HepG2 (cell line): ENCODE data around the gene SMAD3. TPM values are rescaled to one million over a fixed set of nuclear protein-coding genes. Genes with fewer than 3 reads are reported as not detected.
A peak's percentile ranks its signal among the peaks of the same experiment; 100 is the strongest.

ENCODE experiments used
- ATAC-seq: fragments of 200-7000 bp; cut with Tn5 transposase; 3 replicates; pipeline ENCODE4 v1.9.1; 2020; ENCODE audit warnings: mild to moderate bottlenecking, moderate library complexity
- BruUV-seq: library from RNA; stranded (reverse); fragments of 400-500 nt; replicated peaks from 2 replicates; lab custom pipeline; 2021; lab: Mats Ljungman, UMichigan
- CTCF ChIA-PET: fragments of 300-600 bp; formaldehyde crosslinking; extraction: SDS; loops from one replicate; lab custom pipeline; 2021; ENCODE audit warnings: low total read pairs, inconsistent platforms, low intra/inter-chr PET ratio; lab: Yijun Ruan, JAX
- POLR2A ChIA-PET: fragments of 350-600 bp; sonication (Branson Sonifier 250); formaldehyde crosslinking; loops from one replicate; lab custom pipeline; 2020; ENCODE audit warnings: antibody characterized with exemption, inconsistent platforms; lab: Yijun Ruan, JAX
- DNase-seq: peaks from one replicate; pipeline ENCODE4 v3.0.0-alpha.2; 2015; ENCODE audit warnings: low spot score
- FAIRE-seq: peaks from 3 replicates; lab custom pipeline; 2011; peaks lifted over from hg19 to GRCh38; lab: Jason Lieb, UNC
- H2AFZ ChIP-seq: one replicate; pipeline ENCODE4 v1.6.1; 2011; ENCODE audit warnings: low read length, inconsistent platforms
- H3K27ac ChIP-seq: fragments of 300-600 bp; 3 replicates; pipeline ENCODE4 v1.8.0; 2011; ENCODE audit warnings: mixed run types, mild to moderate bottlenecking, mixed read lengths, low read length, inconsistent platforms; ENCODE audit not compliant: insufficient read depth; ENCODE audit errors: extremely low read length
- H3K27me3 ChIP-seq, 2 experiments: fragments of 200-600 bp in 1 of 2; 2 replicates in 1 of 2; 3 replicates in 1 of 2; pipeline versions ENCODE4 v1.6.0 to v1.8.0; 2011; ENCODE audit warnings: low read length in 2 of 2, mild to moderate bottlenecking in 2 of 2, moderate library complexity in 2 of 2, inconsistent platforms in 1 of 2; ENCODE audit not compliant: insufficient read depth in 2 of 2, control insufficient read depth in 1 of 2
- H3K36me3 ChIP-seq, 2 experiments: fragments of 200-600 bp in 1 of 2; replicated peaks in 1 of 2; 2 replicates in 1 of 2; 3 replicates in 1 of 2; pipeline versions ENCODE4 v1.5.1 to v1.8.0; 2011; ENCODE audit warnings: low read length in 2 of 2, inconsistent platforms in 1 of 2; ENCODE audit not compliant: insufficient read depth in 2 of 2, control insufficient read depth in 1 of 2
- H3K4me1 ChIP-seq: 2 replicates; pipeline ENCODE4 v1.5.1; 2012; ENCODE audit warnings: low read length, inconsistent platforms; ENCODE audit not compliant: insufficient read depth
- H3K4me2 ChIP-seq: 2 replicates; pipeline ENCODE4 v1.6.0; 2011; ENCODE audit warnings: low read depth, low read length, inconsistent platforms
- H3K4me3 ChIP-seq, 3 experiments: fragments of 200-600 bp in 1 of 3; sonication (generic), shearing (Covaris generic) in 1 of 3; replicated peaks in 1 of 3; 2 replicates each; pipeline ENCODE4 v1.5.1; 2011 to 2016; ENCODE audit warnings: low read length in 3 of 3, inconsistent platforms in 2 of 3, low read depth in 2 of 3, mild to moderate bottlenecking in 2 of 3, control low read depth in 1 of 3, mixed read lengths in 1 of 3; ENCODE audit not compliant: insufficient read depth in 1 of 3
- H3K79me2 ChIP-seq: one replicate; pipeline ENCODE4 v1.6.1; 2011; ENCODE audit warnings: low read length, inconsistent platforms; ENCODE audit not compliant: insufficient read depth
- H3K9ac ChIP-seq: 2 replicates; pipeline ENCODE4 v1.6.0; 2011; ENCODE audit warnings: mild to moderate bottlenecking, low read depth, low read length, inconsistent platforms; ENCODE audit not compliant: insufficient read depth
- H3K9me3 ChIP-seq: 2 replicates; pipeline ENCODE4 v1.5.1; 2012; ENCODE audit warnings: mild to moderate bottlenecking, low read length
- H4K20me1 ChIP-seq: 2 replicates; pipeline ENCODE4 v1.6.0; 2011; ENCODE audit warnings: inconsistent platforms, mild to moderate bottlenecking, low read length, moderate library complexity; ENCODE audit not compliant: insufficient read depth
- BHLHE40 ChIP-seq: IDR thresholded peaks from 2 replicates; pipeline ENCODE4 v1.6.1; 2011; ENCODE audit warnings: low read length, improper control_type of control experiment
- HNRNPH1 ChIP-seq: fragments of 200-400 bp; formaldehyde crosslinking; optimal IDR thresholded peaks from 2 replicates; pipeline ENCODE3; 2017; ENCODE audit warnings: mild to moderate bottlenecking, low read depth, low read length
- SOX13 ChIP-seq, 3 experiments: fragments of 450-650 bp in 1 of 3; sonication (generic) in 1 of 3; formaldehyde crosslinking in 1 of 3; IDR thresholded peaks in 2 of 3; conservative IDR thresholded peaks in 1 of 3; 2 replicates each; pipeline versions ENCODE4 v1.5.0 to v1.6.1; 2016 to 2020; ENCODE audit warnings: antibody characterized with exemption in 1 of 3, mild to moderate bottlenecking in 1 of 3, missing compliant biosample characterization in 1 of 3, missing genetic modification reagents in 1 of 3, moderate library complexity in 1 of 3
- TGIF2 ChIP-seq: IDR thresholded peaks from 2 replicates; pipeline ENCODE4 v1.6.1; 2016; ENCODE audit warnings: control low read depth, missing compliant biosample characterization
- ZFP91 ChIP-seq: sonication (generic); formaldehyde crosslinking; IDR thresholded peaks from 2 replicates; pipeline ENCODE4 v1.9.0; 2022; ENCODE audit warnings: missing genetic modification reagents, mild to moderate bottlenecking, borderline replicate concordance
- ZNF121 ChIP-seq: sonication (generic); formaldehyde crosslinking; IDR thresholded peaks from 2 replicates; pipeline ENCODE4 v1.5.0; 2020; ENCODE audit warnings: mild to moderate bottlenecking, missing genetic modification reagents
- ZNF317 ChIP-seq: sonication (generic); formaldehyde crosslinking; IDR thresholded peaks from 2 replicates; pipeline ENCODE4 v1.5.0; 2020; ENCODE audit warnings: mild to moderate bottlenecking, missing genetic modification reagents
- ZNF382 ChIP-seq: sonication (generic); formaldehyde crosslinking; IDR thresholded peaks from 2 replicates; pipeline ENCODE4 v1.5.0; 2020; ENCODE audit warnings: missing genetic modification reagents, mild to moderate bottlenecking, borderline replicate concordance
- WGBS: methylation state at CpG from one replicate; pipeline ENCODE4 v1.1.6; 2017; ENCODE audit warnings: low lambda C conversion rate; 5-methylcytosine and 5-hydroxymethylcytosine counted together
- in situ Hi-C: cut with HindIII; loops from 2 replicates; pipeline ENCODE4 v1.10.0; 2017; ENCODE audit warnings: low pct_unique_long_range_greater_than_20kb; ENCODE audit not compliant: extremely low pct_ligation_motif_present
- intact Hi-C: fragments of 100-400 bp; cut with micrococcal nuclease; formaldehyde crosslinking; loops from one replicate; pipeline ENCODE4 v1.10.0; 2022; ENCODE audit not compliant: unreplicated experiment
- polyA plus RNA-seq, 8 experiments: library from polyadenylated mRNA; depleted of rRNA in 3 of 8; stranded (reverse) in 7 of 8; unstranded in 1 of 8; fragments of >200 nt; fragmentation: Illumina TruSeq in 4 of 8; extraction: Trizol in 4 of 8; gene quantifications; 2 replicates each; pipeline versions ENCODE4 v1.2.1 to v1.2.3, GENCODE V29; 2011 to 2016; ENCODE audit warnings: low read depth in 4 of 8, missing spikeins in 1 of 8, mixed read lengths in 1 of 8; ENCODE audit not compliant: insufficient read depth in 1 of 8
- total RNA-seq, 5 experiments: library from RNA; depleted of rRNA; stranded (reverse); fragments of >200 nt; fragmentation: Illumina TruSeq; extraction: Trizol; gene quantifications; 2 replicates each; pipeline ENCODE4 v1.2.3, GENCODE V29; 2016; ENCODE audit warnings: low read depth in 1 of 5
- TF ChIP-seq, protein P1 (sequence below): sonication (generic); formaldehyde crosslinking; IDR thresholded peaks from 2 replicates; pipeline ENCODE4 v1.8.1; 2023; ENCODE audit warnings: mild to moderate bottlenecking, missing genetic modification reagents, borderline replicate concordance

Gene SMAD3
- total and polyA plus RNA-seq, 2 of the 13 experiments (the other 11 are each of a cell fraction or from before 2014, with no cell fraction given) = 8.6 to 56.3 TPM

GRCh38 chr15:67147396-67147949 is 82.1 kb downstream of the SMAD3 start:
- Histone ChIP-seq H3K4me2 (peak overlapping the region; percentile 88), H3K79me2 (peaks cover 63% of the 10 kb centered on the region), H2AFZ (no peak overlapping the region), H3K4me3 (peak overlapping the region in 1 of 3 experiments; percentile 44; a peak in 2 of 6 replicates), H3K9me3 (no peaks in the 10 kb centered on the region), H4K20me1 (peaks cover 55% of the 10 kb centered on the region), H3K9ac (peak overlapping the region; percentile 47), H3K27me3 (no peaks in the 10 kb centered on the region), H3K4me1 (peaks cover 83% of the 10 kb centered on the region), H3K27ac (peak overlapping the region; percentile 76), H3K36me3 (peaks cover 0 to under 1% of the 10 kb centered on the region in 2 experiments; a peak in 2 of 5 replicates)
- in situ Hi-C loops (no loop called here), intact Hi-C loops (loop anchor here (2.0 to 5.0 kb wide), 2 partner anchors 43 to 85 kb away; no protein-coding TSS in a partner anchor)
- ATAC-seq (no peak), FAIRE-seq (peak; percentile 39), DNase-seq (no peak)
- BruUV-seq = no TSS peak
- WGBS = 33% methylated on average over 6 of the region's 7 CpGs
- ChIA-PET CTCF (no interaction called here), POLR2A (interaction anchor here (0.9 to 3.8 kb wide), 11 partner anchors 12 to 97 kb away, joined by 3 to 37 read pairs (median 9); partner anchors contain the start of gene SMAD3)
- TF ChIP-seq ZNF121 (CRISPR knock-in tag) = 0 out of 2 replicates have a peak, but pooled peaks have one; percentile 0
- TF ChIP-seq HNRNPH1 = no peak
- no peak for TF ChIP-seq SOX13 (IDR thresholded peaks at IDR 0.05)
- no peak for TF ChIP-seq SOX13 (CRISPR knock-in tag; conservative IDR thresholded peaks at IDR 0.05 in 1 of 2, IDR thresholded peaks at IDR 0.05 in 1 of 2)
- TF ChIP-seq, protein P1, sequence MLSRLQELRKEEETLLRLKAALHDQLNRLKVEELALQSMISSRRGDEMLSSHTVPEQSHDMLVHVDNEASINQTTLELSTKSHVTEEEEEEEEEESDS = no peak
- peak; percentile 1; the same call in 1 of the 2 replicates for TF ChIP-seq BHLHE40
- TF ChIP-seq TGIF2 (CRISPR knock-in tag) = no peak
- TF ChIP-seq ZFP91 (CRISPR knock-in tag) = peak; percentile 38; the same call in 1 of the 2 replicates
- peak; percentile 46; the same call in 1 of the 2 replicates for TF ChIP-seq ZNF382 (CRISPR knock-in tag)
- TF ChIP-seq ZNF317 (CRISPR knock-in tag) = 0 out of 2 replicates have a peak, but pooled peaks have one; percentile 11
